ENCODE measurements around the gene KLHL29. TPM values are rescaled to one million over a fixed set of nuclear protein-coding genes. Genes with fewer than 3 reads are reported as not detected.
A peak's percentile ranks its signal among the peaks of the same experiment; 100 is the strongest.

KLHL29 gene
- total RNA-seq, 1 donor from 2014 or later = 3.4 TPM

GRCh38 chr2:23568626-23569190, 183.7 kb downstream of the KLHL29 start:
- no peak for DNase-seq (ENCODE audit: low read depth in 2 of 2)

- DNase-seq (ENCODE audit: low read depth in 2 of 2) = no peak
These were observed 184.9 kb downstream of the KLHL29 start for GRCh38 chr2:23569761-23570365.

GRCh38 chr2:23571085-23571484, 186.1 kb downstream of the KLHL29 start:
- no peak for DNase-seq (ENCODE audit: low read depth in 2 of 2)

- DNase-seq (ENCODE audit: low read depth in 2 of 2) = peak in 1 of 2 donors; percentile 59
These were observed 186.7 kb downstream of the KLHL29 start for GRCh38 chr2:23571527-23572282.

- no peak for DNase-seq (ENCODE audit: low read depth in 2 of 2)
These were observed 190.1 kb downstream of the KLHL29 start for GRCh38 chr2:23574919-23575654.

GRCh38 chr2:23578964-23579671, 194.1 kb downstream of the KLHL29 start:
- peak in 1 of 2 donors; percentile 37 for DNase-seq (ENCODE audit: low read depth in 2 of 2)

GRCh38 chr2:23579674-23580073, 194.7 kb downstream of the KLHL29 start:
- no peak for DNase-seq (ENCODE audit: low read depth in 2 of 2)

- no peak for DNase-seq (ENCODE audit: low read depth in 2 of 2)
These were observed 198.5 kb downstream of the KLHL29 start for GRCh38 chr2:23583467-23583866.

GRCh38 chr2:23584054-23584745, 199.2 kb downstream of the KLHL29 start:
- DNase-seq (ENCODE audit: low read depth in 2 of 2) = no peak

GRCh38 chr2:23585273-23586170, 200.5 kb downstream of the KLHL29 start:
- DNase-seq (ENCODE audit: low read depth in 2 of 2) = no peak

- DNase-seq (ENCODE audit: low read depth in 2 of 2) = no peak
These were observed 201.8 kb downstream of the KLHL29 start for GRCh38 chr2:23586741-23587306.

- no peak for DNase-seq (ENCODE audit: low read depth in 2 of 2)
These were observed 202.4 kb downstream of the KLHL29 start for GRCh38 chr2:23587341-23587880.

GRCh38 chr2:23588106-23588505, 203.1 kb downstream of the KLHL29 start:
- no peak for DNase-seq (ENCODE audit: low read depth in 2 of 2)

- no peak for DNase-seq (ENCODE audit: low read depth in 2 of 2)
These were observed 203.7 kb downstream of the KLHL29 start for GRCh38 chr2:23588508-23589201.

GRCh38 chr2:23589220-23589647, 204.3 kb downstream of the KLHL29 start:
- DNase-seq (ENCODE audit: low read depth in 2 of 2) = peak in 1 of 2 donors; percentile 45

- DNase-seq (ENCODE audit: low read depth in 2 of 2) = no peak
These were observed 204.8 kb downstream of the KLHL29 start for GRCh38 chr2:23589739-23590138.

- DNase-seq (ENCODE audit: low read depth in 2 of 2) = peak in 1 of 2 donors; percentile 40
These were observed 205.4 kb downstream of the KLHL29 start for GRCh38 chr2:23590241-23590869.

GRCh38 chr2:23591111-23591510, 206.1 kb downstream of the KLHL29 start:
- peak in 1 of 2 donors; percentile 9 for DNase-seq (ENCODE audit: low read depth in 2 of 2)
